Central memory CD8-positive, alpha-beta T cell (primary cell): ENCODE data around the gene NOP14.
"Not testable (repeated sequence)": the region's sequence is repeated elsewhere in the genome, so short reads cannot be mapped to it uniquely, and the experiment has no call there.

Source experiments
- ATAC-seq: fragments of 150-1000 bp; cut with Tn5 transposase; replicated peaks from 2 replicates; pipeline ENCODE4 v1.10.0; 2022; ENCODE audit warnings: mild to moderate bottlenecking, moderate FRiP score, moderate number of reproducible peaks; ENCODE audit not compliant: poor library complexity, severe bottlenecking; ENCODE audit errors: extremely low read depth
- DNase-seq, 2 donors: peaks; one replicate each; pipeline ENCODE4 v3.0.0; 2021; ENCODE audit warnings: low spot score in 2 of 2
- H3K27ac Mint-ChIP-seq: one replicate; pipeline ENCODE4 v1.8.0; 2022; ENCODE audit warnings: low read depth, mild to moderate bottlenecking, moderate library complexity, mixed read lengths
- H3K27me3 Mint-ChIP-seq: one replicate; pipeline ENCODE4 v1.8.0; 2022; ENCODE audit warnings: mixed read lengths
- H3K36me3 Mint-ChIP-seq: one replicate; pipeline ENCODE4 v1.8.0; 2022; ENCODE audit warnings: mild to moderate bottlenecking, moderate library complexity, mixed read lengths; ENCODE audit not compliant: insufficient read depth
- H3K4me1 Mint-ChIP-seq: one replicate; pipeline ENCODE4 v1.8.0; 2022; ENCODE audit warnings: mixed read lengths
- H3K4me3 Mint-ChIP-seq: one replicate; pipeline ENCODE4 v1.8.0; 2022; ENCODE audit warnings: mild to moderate bottlenecking, moderate library complexity, mixed read lengths
- H3K9me3 Mint-ChIP-seq: one replicate; pipeline ENCODE4 v1.8.0; 2022; ENCODE audit warnings: mixed read lengths

Gene NOP14

GRCh38 chr4:2955186-2956044 is 7.8 kb downstream of the NOP14 start:
- H3K27me3 Mint-ChIP-seq, ATAC-seq, H3K9me3 Mint-ChIP-seq, H3K4me3 Mint-ChIP-seq, DNase-seq: not testable (repeated sequence)
- Mint-ChIP-seq H3K4me1 (peaks cover 45% of the 10 kb centered on the region), H3K36me3 (peaks cover 59% of the 10 kb centered on the region), H3K27ac (peak overlapping the region; percentile 90)

- Mint-ChIP-seq H3K9me3 (no peaks in the 10 kb centered on the region), H3K4me1 (peaks cover 36% of the 10 kb centered on the region)
- peak; percentile 24 to 37 for DNase-seq
Observed at GRCh38 chr4:2954358-2955185, 8.6 kb downstream of the NOP14 start.

GRCh38 chr4:2953496-2953895 is 9.7 kb downstream of the NOP14 start:
- Mint-ChIP-seq H3K27ac (peak overlapping the region; percentile 90), H3K4me3 (no peak overlapping the region)

More at GRCh38 chr4:2954358-2955185, 8.6 kb downstream of the NOP14 start:
- H3K36me3 Mint-ChIP-seq = peaks cover 63% of the 10 kb centered on the region
- peak overlapping the region; percentile 90 for H3K27ac Mint-ChIP-seq
- peak; percentile 67 for ATAC-seq
- H3K4me3 Mint-ChIP-seq = peak overlapping the region; percentile 25
- H3K27me3 Mint-ChIP-seq = no peaks in the 10 kb centered on the region

GRCh38 chr4:2950221-2950989 is 12.8 kb downstream of the NOP14 start:
- ATAC-seq (no peak), DNase-seq (no peak)
- H3K27me3 Mint-ChIP-seq = no peaks in the 10 kb centered on the region
- H3K4me3 Mint-ChIP-seq = no peak overlapping the region
- H3K9me3 Mint-ChIP-seq = no peaks in the 10 kb centered on the region
- peaks cover 12% of the 10 kb centered on the region for H3K4me1 Mint-ChIP-seq
- peak overlapping the region; percentile 1 for H3K27ac Mint-ChIP-seq
- peaks cover 63% of the 10 kb centered on the region for H3K36me3 Mint-ChIP-seq

More at GRCh38 chr4:2953496-2953895, 9.7 kb downstream of the NOP14 start:
- Mint-ChIP-seq H3K4me1 (peaks cover 30% of the 10 kb centered on the region), H3K27me3 (no peaks in the 10 kb centered on the region), H3K9me3 (no peaks in the 10 kb centered on the region), H3K36me3 (peaks cover 65% of the 10 kb centered on the region)
- no peak for ATAC-seq
- DNase-seq = no peak

GRCh38 chr4:2949782-2950125 is 13.5 kb downstream of the NOP14 start:
- H3K27me3 Mint-ChIP-seq = no peaks in the 10 kb centered on the region
- DNase-seq = no peak
- no peak for ATAC-seq
- peaks cover 11% of the 10 kb centered on the region for H3K4me1 Mint-ChIP-seq
- no peaks in the 10 kb centered on the region for H3K9me3 Mint-ChIP-seq
- peaks cover 63% of the 10 kb centered on the region for H3K36me3 Mint-ChIP-seq
- no peak overlapping the region for H3K4me3 Mint-ChIP-seq
- H3K27ac Mint-ChIP-seq = no peak overlapping the region

- Mint-ChIP-seq H3K4me1 (peaks cover 5% of the 10 kb centered on the region), H3K4me3 (no peak overlapping the region), H3K27ac (no peak overlapping the region), H3K27me3 (no peaks in the 10 kb centered on the region), H3K36me3 (peaks cover 59% of the 10 kb centered on the region), H3K9me3 (no peaks in the 10 kb centered on the region)
- DNase-seq (no peak), ATAC-seq (no peak)
Observed at GRCh38 chr4:2948895-2949781, 14.1 kb downstream of the NOP14 start.

GRCh38 chr4:2947926-2948325 is 15.3 kb downstream of the NOP14 start:
- DNase-seq = no peak

GRCh38 chr4:2946812-2947600 is 16.2 kb downstream of the NOP14 start:
- Mint-ChIP-seq H3K27ac (peak overlapping the region; percentile 76), H3K36me3 (peaks cover 57% of the 10 kb centered on the region), H3K4me3 (no peak overlapping the region), H3K27me3 (no peaks in the 10 kb centered on the region), H3K9me3 (no peaks in the 10 kb centered on the region), H3K4me1 (peaks cover 17% of the 10 kb centered on the region)
- DNase-seq (no peak), ATAC-seq (no peak)

More at GRCh38 chr4:2947926-2948325, 15.3 kb downstream of the NOP14 start:
- Mint-ChIP-seq H3K36me3 (peaks cover 53% of the 10 kb centered on the region), H3K4me1 (peaks cover 8% of the 10 kb centered on the region), H3K9me3 (no peaks in the 10 kb centered on the region), H3K4me3 (no peak overlapping the region), H3K27me3 (no peaks in the 10 kb centered on the region), H3K27ac (no peak overlapping the region)
- ATAC-seq = no peak

- Mint-ChIP-seq H3K27ac (peak overlapping the region; percentile 76), H3K36me3 (peaks cover 53% of the 10 kb centered on the region), H3K4me1 (peaks cover 18% of the 10 kb centered on the region)
- not testable (repeated sequence) for DNase-seq, H3K27me3 Mint-ChIP-seq, H3K4me3 Mint-ChIP-seq, H3K9me3 Mint-ChIP-seq, ATAC-seq
Observed at GRCh38 chr4:2945619-2946604, 17.3 kb downstream of the NOP14 start.
